GM18499 (cell line): ENCODE results near the gene BPIFA3.

Source experiments
- ATAC-seq: cut with Tn5 transposase; IDR thresholded peaks from one replicate; pipeline ENCODE4 v1.9.1; 2021; ENCODE audit warnings: moderate number of reproducible peaks; ENCODE audit not compliant: insufficient read depth, unreplicated experiment

The BPIFA3 gene

DNA sequence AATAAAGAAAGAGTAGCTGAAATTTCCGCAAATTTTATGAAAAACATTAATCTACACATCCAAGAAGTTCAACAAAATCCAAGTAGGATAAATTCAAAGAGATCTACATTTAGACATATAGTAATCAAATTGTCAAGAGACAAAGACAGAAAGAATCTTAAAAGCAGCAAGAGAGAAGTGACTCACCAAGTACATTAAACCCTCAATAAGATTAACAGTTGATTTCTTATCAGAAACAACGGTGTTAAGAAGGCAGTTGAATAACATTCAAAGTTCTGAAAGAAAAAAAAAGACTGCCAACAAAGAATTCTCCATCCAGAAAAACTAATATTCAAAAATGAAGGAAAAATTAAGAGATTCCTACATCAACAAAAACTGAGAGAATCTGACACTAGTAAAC is 37.9 kb downstream of the BPIFA3 start:
- no peak for ATAC-seq

DNA sequence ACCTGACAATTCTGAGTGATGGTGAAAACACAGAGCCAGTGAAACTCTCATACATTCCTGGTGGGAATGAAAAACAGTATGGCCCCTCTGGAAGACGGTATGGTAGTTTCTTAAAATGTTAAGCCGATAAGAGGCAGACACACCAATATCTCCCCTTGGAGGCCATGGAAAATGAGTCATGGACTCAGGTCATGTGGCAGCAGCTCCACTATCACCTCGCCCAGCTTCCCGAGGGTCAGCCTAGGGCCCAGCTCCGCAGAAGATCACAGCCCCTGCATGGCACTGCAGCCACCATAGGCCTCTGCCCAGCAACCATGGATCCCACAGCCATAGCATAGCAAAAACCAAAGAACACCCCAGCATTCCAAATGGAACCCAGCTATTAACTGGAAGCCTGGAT is 40.1 kb downstream of the BPIFA3 start:
- no peak for ATAC-seq

DNA sequence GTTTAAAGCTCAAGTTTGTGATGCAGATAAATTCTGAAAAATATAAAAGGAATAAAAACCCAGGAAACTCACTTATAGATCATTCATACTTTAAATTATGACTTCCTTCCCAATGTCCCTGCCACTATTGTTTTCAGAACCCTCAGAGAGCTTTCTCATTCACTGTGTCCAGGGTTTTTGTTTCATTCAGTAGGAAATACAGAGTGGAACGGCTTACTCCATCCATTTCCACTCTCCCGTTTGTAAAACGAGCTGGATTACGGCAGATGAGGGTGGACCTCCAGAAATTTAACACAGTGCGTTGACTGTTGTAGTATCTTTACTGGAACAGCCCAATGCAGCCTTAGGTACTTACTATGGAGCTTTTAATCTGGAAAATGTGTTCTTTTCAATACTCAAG is 42.2 kb downstream of the BPIFA3 start:
- ATAC-seq = no peak

DNA sequence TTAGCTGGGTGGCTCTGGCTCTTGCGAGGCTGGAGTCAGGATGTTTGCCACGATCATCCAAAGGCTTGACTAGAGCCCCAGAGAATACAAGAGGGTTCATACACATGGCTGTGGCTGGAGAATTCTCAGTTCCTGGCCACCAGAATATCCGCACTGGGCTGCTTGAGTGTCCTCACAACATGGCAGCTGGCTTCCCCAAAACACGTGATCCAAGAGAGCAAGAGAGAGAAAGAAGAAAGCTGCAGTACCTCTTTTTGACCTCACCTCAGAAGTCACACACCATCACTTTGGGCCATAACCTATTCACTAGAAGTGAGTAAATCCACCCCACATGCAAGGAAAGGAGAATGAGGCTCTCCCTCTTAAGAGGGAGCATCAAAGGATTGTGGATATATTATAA is 44.3 kb downstream of the BPIFA3 start:
- ATAC-seq = no peak

DNA sequence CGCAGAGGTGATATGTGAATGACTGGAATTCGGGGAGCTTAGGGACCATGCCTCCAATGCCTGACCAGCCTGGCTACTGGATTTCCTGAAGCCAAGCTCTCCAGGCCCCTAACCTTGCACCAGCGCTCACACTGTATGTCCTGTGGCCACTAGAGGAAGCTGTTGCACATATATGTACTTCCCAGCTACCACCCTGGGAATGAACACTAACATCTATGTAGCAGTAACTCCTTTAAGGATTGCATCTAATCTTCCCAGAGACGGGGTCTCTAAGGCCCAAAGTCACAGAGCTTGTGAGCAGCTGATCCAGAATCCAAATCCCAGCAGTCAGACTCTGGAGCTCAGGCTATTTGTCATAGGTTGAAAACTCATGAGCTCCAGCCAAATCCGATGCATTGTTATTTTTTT is 45.5 kb downstream of the BPIFA3 start:
- no peak for ATAC-seq

DNA sequence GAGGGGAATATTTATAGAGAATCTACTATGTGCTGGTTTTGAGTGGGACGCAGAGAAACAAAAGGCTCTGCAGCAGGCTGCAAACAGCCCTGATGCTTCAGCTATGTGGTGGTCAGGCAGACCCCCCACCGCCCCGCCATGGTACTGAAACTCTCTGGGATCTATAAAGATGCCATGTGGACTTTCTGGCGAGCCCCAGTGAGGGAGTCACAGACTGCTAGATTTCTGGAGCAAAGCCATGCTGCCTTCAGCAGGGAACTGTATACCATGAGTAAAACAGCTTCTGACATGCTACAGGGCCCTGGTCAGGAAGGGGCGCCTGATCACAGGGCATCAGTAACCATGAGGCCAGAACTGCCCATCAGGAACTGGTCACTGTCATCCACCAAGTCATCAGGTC is 46.6 kb downstream of the BPIFA3 start:
- ATAC-seq = no peak

DNA sequence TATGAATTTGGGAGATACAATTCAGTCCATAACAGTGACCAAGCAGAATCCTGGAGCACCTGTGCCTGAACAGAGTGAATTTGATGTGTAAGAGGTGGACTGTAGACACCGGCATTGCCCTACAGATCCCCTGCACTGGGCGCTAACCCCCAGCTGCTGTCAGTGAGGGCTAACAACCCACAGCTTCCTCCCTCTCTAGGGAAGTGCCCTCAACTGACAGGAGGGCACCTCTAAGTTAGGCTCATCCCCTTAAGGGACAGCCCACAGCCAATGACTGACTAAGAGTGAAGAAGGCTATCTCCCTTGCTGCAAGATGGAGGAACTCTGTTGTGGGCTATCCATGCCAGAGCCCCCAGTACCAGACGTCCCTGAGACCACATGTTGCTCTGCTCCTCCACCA is 50.5 kb downstream of the BPIFA3 start:
- no peak for ATAC-seq

DNA sequence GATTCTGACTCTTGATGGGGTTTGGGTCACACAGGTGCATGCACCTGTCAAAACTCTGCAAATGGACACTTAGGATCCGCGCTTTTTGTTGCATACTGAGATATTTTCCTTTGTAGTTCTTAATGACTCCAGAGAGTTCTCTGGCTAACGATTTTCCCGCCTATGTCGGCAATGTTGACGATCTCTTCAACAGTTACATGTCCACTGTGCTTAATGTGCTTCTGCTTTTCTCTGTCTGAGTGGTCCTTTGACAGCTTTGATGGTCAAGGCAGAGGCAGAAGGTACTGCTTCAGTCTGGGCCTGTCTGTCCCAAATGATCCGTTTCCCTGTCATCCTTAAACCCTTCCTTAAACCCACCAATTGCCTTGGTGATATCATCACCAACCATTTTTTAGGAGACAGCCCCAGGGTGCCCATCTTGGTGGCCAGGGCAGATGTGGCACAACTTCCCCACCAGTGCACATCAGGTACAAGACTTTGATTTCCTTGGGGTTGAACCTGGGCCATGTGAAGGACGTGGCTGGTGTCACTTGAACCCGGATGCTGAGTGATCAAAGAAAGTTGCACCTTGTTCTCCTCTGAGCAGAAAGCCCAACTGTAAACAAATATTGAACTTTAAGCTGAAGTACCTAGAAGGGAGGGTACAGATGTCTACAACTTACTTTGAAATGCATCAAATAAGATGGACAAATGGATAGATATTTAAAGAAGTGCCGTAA is 55.2 kb downstream of the BPIFA3 start:
- ATAC-seq = no peak

DNA sequence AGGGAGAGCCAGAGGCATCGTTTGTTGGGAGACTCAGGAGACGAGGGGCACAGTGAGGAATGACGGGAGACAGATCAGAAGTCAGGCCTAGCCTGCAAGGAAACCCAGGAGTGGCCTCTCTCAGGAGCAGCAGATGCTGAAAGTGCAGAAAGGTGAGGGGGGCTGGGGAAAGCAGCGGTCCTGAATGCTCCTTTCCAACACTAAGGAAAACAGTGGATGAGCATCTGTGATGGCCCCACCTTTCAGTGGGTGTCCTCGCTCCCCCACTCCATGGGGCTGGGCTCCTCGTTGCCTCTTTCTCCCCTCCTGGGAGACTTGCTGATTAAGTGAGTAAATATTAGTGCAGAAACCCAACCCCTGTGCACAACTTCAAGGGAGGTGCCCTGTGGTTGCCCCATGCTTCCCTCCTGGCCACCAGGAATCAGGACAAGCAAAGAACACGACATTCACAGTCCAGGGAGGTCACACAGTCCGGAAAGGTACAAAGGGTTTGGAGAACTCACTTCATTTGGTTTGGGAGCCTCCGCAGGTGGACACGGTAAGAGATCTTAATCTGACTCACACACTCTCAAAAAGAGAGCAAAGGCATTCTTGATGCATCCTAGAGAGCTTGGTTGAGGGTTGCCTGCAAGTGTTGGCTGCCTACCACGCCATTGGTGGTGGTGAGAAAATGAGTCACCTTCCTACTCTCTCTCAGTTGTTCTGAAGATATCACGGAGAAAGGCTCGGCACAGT is 56.1 kb downstream of the BPIFA3 start:
- ATAC-seq = no peak

DNA sequence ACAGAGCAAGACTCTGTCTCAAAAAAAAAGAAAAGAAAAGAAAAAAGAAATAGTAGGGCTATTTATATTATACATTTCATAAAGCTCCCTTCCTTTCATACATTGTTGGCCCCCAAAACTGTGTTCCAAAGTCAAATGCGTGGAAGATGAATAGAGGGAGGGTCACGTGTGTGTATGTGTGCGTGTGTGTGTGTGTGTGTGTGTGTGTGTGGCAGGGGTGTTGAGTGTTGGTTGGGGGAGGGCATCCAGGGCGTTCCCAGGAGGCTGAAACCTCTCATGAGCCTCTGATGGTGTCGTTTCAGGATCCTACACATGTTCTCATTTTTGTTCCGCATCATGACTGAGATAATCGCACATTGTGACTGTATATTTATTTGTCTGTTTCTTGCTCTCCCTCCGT is 58.1 kb downstream of the BPIFA3 start:
- no peak for ATAC-seq

DNA sequence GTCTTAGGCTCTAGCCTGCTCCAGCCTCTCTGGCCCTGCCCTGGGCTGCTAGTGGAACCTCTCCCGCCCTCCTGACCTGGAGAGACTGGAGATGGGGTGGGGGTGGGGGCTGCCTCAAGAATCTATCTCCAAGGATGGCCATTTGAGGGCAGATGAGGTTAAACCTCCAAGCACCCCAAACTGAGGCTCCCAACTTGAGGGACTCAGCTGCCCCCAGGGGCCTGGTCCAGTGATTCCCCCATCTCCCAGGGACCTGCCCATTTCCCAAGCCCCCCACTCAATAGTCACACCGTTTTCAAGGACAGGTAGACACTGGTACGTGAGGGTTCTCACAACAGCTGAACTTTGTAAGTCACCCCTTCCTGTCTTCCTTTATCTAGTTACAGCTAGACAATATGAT is 58.7 kb downstream of the BPIFA3 start:
- ATAC-seq = no peak

DNA sequence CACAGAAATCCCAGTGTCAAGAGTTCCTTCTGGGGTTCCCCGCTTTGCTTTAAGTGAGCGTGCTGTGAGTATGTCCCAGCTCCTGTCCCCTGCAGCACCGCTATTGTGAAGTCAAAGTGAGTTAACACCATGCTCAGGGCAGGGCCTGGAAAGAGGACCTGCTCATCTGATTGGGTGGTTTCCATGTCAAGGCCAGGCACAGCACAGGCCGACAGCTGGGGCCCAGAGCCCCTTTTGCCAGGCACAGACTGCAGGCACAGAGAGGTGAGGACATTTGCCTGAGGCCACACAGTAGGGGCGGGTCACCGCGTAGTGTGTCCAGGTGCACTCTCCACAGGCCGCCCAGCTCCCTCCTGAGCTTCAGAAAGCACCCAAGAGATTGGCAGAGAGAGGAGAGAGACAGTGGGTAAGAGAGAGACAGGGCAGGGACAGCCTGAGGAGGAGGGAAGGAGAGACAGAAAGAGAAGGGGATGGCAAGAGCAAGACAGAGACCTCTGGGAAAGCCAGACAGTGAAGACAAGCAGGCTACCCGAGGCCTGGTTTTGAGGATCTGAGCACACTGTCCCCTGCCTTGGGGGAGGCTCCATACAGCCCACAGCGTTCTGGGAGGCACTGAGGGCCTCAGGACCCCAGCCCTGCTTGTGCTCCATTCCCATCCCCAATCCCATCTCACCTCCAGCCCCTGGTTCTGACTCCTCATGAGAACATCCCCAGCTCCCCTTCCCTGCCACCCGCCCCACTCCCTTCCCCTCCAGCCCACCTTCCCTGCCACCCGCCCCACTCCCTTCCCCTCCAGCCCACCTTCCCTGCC is 59.4 kb downstream of the BPIFA3 start:
- ATAC-seq = no peak
